GM12878 (cell line): ENCODE measurements around the gene NDUFA11. TPM values are rescaled to one million over a fixed set of nuclear protein-coding genes. Genes with fewer than 3 reads are reported as not detected.

ENCODE experiments used
- ATAC-seq: fragments of 200-7000 bp; cut with Tn5 transposase; 3 replicates; pipeline ENCODE4 v1.9.1; 2020; ENCODE audit warnings: mild to moderate bottlenecking, moderate library complexity
- BruUV-seq: library from RNA; stranded (reverse); fragments of 400-500 nt; replicated peaks from 2 replicates; lab custom pipeline; 2021; lab: Mats Ljungman, UMichigan
- CTCF ChIA-PET: fragments of 300-600 bp; sonication (Branson Sonifier 250); formaldehyde crosslinking; extraction: SDS; loops from one replicate; lab custom pipeline; 2021; ENCODE audit warnings: inconsistent platforms; lab: Yijun Ruan, JAX
- POLR2A ChIA-PET: fragments of 350-600 bp; formaldehyde crosslinking; extraction: SDS; loops from one replicate; lab custom pipeline; 2021; ENCODE audit warnings: inconsistent platforms; lab: Charles Lee
- RAD21 ChIA-PET: fragments of 300-600 bp; sonication (Branson Sonifier 250); formaldehyde crosslinking; loops from one replicate; lab custom pipeline; 2023; ENCODE audit warnings: antibody characterized with exemption; ENCODE audit not compliant: unreplicated experiment; lab: Charles Lee
- SMC1A ChIA-PET: fragments of 300-600 bp; sonication (Branson Sonifier 250); formaldehyde crosslinking; loops from one replicate; lab custom pipeline; 2023; ENCODE audit not compliant: unreplicated experiment, uncharacterized antibody; lab: Charles Lee
- DNase-seq: peaks from one replicate; pipeline ENCODE4 v3.0.0-alpha.2; 2011; ENCODE audit warnings: low read depth, low spot score
- FAIRE-seq: peaks from 3 replicates; lab custom pipeline; 2011; peaks lifted over from hg19 to GRCh38; lab: Jason Lieb, UNC
- H2AFZ ChIP-seq: 2 replicates; pipeline ENCODE4 v1.6.0; 2011; ENCODE audit warnings: low read depth, low read length, control low read depth; ENCODE audit not compliant: control insufficient read depth
- H3K27ac ChIP-seq: 2 replicates; pipeline ENCODE4 v1.5.1; 2011; ENCODE audit warnings: control low read depth; ENCODE audit not compliant: control insufficient read depth, insufficient read depth
- H3K27me3 ChIP-seq, 2 experiments: replicated peaks in 1 of 2; 2 replicates each; pipeline versions ENCODE4 v1.6.0 to v1.6.1; 2011; ENCODE audit warnings: low read length in 1 of 2; ENCODE audit not compliant: control insufficient read depth in 2 of 2, insufficient read depth in 2 of 2
- H3K36me3 ChIP-seq, 2 experiments: 2 replicates each; pipeline ENCODE4 v1.5.1; 2011; ENCODE audit warnings: low read length in 1 of 2; ENCODE audit not compliant: control insufficient read depth in 2 of 2, insufficient read depth in 2 of 2
- H3K4me1 ChIP-seq: 2 replicates; pipeline ENCODE4 v1.6.1; 2011; ENCODE audit warnings: mild to moderate bottlenecking, low read length, moderate library complexity, mixed read lengths; ENCODE audit not compliant: control insufficient read depth, insufficient read depth
- H3K4me2 ChIP-seq: 2 replicates; pipeline ENCODE4 v1.6.0; 2011; ENCODE audit warnings: control low read depth; ENCODE audit not compliant: control insufficient read depth, insufficient read depth
- H3K4me3 ChIP-seq: fragments of 200-600 bp; sonication (generic); 2 replicates; pipeline ENCODE4 v1.5.1; 2016
- H3K79me2 ChIP-seq: 2 replicates; pipeline ENCODE4 v1.6.0; 2011; ENCODE audit warnings: low read length; ENCODE audit not compliant: control insufficient read depth, insufficient read depth
- H3K9ac ChIP-seq: 2 replicates; pipeline ENCODE4 v1.8.0; 2011; ENCODE audit warnings: low read length, control low read depth, mixed read lengths; ENCODE audit not compliant: control insufficient read depth, insufficient read depth
- H3K9me3 ChIP-seq: replicated peaks from 3 replicates; pipeline ENCODE4 v1.5.1; 2011; ENCODE audit warnings: mild to moderate bottlenecking, low read length; ENCODE audit not compliant: control insufficient read depth, insufficient read depth
- H4K20me1 ChIP-seq: 2 replicates; pipeline ENCODE4 v1.6.0; 2011; ENCODE audit not compliant: control insufficient read depth, insufficient read depth
- HDGF ChIP-seq: fragments of 450-650 bp; IDR thresholded peaks from 2 replicates; pipeline ENCODE4 v1.6.1; 2016; ENCODE audit warnings: antibody characterized with exemption
- MEF2A ChIP-seq: IDR thresholded peaks from 2 replicates; pipeline ENCODE4 v1.6.1; 2011; ENCODE audit warnings: low read depth, mild to moderate bottlenecking, low read length, moderate library complexity; ENCODE audit not compliant: insufficient read depth
- POLR2AphosphoS5 ChIP-seq: IDR thresholded peaks from 2 replicates; pipeline ENCODE4 v1.6.1; 2011; ENCODE audit warnings: mild to moderate bottlenecking, low read length, inconsistent platforms
- SUZ12 ChIP-seq: fragments of 200-600 bp; sonication (generic); IDR thresholded peaks from one replicate; pipeline ENCODE4 v1.6.1; 2018; ENCODE audit warnings: antibody characterized with exemption, mild to moderate bottlenecking; ENCODE audit not compliant: unreplicated experiment
- TCF7 ChIP-seq: IDR thresholded peaks from 2 replicates; pipeline ENCODE4 v1.6.1; 2014; ENCODE audit warnings: antibody characterized with exemption, borderline replicate concordance
- WGBS: methylation state at CpG from one replicate; pipeline ENCODE4 v1.1.6; 2016; ENCODE audit warnings: low lambda C conversion rate; ENCODE audit not compliant: insufficient replicate concordance, insufficient coverage; ENCODE audit errors: missing lambda C conversion rate; 5-methylcytosine and 5-hydroxymethylcytosine counted together
- in situ Hi-C: fragments of 300-500 bp; cut with MboI; formaldehyde crosslinking; loops from 9 replicates; pipeline ENCODE4 v1.14.3; 2018; ENCODE audit warnings: mixed read lengths
- intact Hi-C: fragments of 100-400 bp; cut with micrococcal nuclease; formaldehyde crosslinking; loops from one replicate; pipeline ENCODE4 v1.14.2; 2022; ENCODE audit not compliant: unreplicated experiment
- polyA plus RNA-seq, 11 experiments: library from polyadenylated mRNA; depleted of rRNA in 4 of 11; unstranded in 6 of 11; stranded (reverse) in 5 of 11; fragments of >200 nt; fragmentation: Nextera tagmentation in 4 of 11; fragmentation: Illumina TruSeq in 1 of 11; extraction: Ambion mirVana in 4 of 11; extraction: Trizol in 1 of 11; gene quantifications; 1 replicate in 1 of 11; 2 replicates in 10 of 11; pipeline versions ENCODE4 v1.2.1 to v1.2.3, GENCODE V29; 2011 to 2016; ENCODE audit warnings: inconsistent platforms in 2 of 11, missing spikeins in 2 of 11, low read depth in 1 of 11
- total RNA-seq, 4 experiments: library from RNA; depleted of rRNA in 3 of 4; stranded (reverse); fragments of >200 nt in 3 of 4; fragmentation: Illumina TruSeq in 1 of 4; extraction: Trizol in 1 of 4; gene quantifications; 2 replicates each; pipeline versions ENCODE4 v1.2.1 to v1.2.3, GENCODE V29; 2013 to 2021
- TF ChIP-seq, protein P1 (sequence below): fragments of 450-650 bp; formaldehyde crosslinking; IDR thresholded peaks from 2 replicates; pipeline ENCODE4 v1.4.0; 2022; ENCODE audit warnings: mild to moderate bottlenecking, moderate library complexity
- TF ChIP-seq, protein P2 (sequence below): fragments of 450-650 bp; formaldehyde crosslinking; IDR thresholded peaks from 2 replicates; pipeline ENCODE4 v1.5.0; 2022; ENCODE audit warnings: mild to moderate bottlenecking, missing genetic modification characterization
- TF ChIP-seq, protein P3 (sequence below): IDR thresholded peaks from 2 replicates; pipeline ENCODE4 v1.6.1; 2012; ENCODE audit warnings: low read depth, low read length, improper control_type of control experiment
- TF ChIP-seq, protein P4 (sequence below): fragments of 450-650 bp; IDR thresholded peaks from 2 replicates; pipeline ENCODE4 v1.6.1; 2018; ENCODE audit warnings: mild to moderate bottlenecking, low read depth, moderate library complexity; ENCODE audit not compliant: partially characterized antibody

NDUFA11 gene
- total and polyA plus RNA-seq, 10 of the 15 experiments (the other 5 are each of a cell fraction or from before 2014, with no cell fraction given) = 108 to 600 (median 289) TPM

DNA sequence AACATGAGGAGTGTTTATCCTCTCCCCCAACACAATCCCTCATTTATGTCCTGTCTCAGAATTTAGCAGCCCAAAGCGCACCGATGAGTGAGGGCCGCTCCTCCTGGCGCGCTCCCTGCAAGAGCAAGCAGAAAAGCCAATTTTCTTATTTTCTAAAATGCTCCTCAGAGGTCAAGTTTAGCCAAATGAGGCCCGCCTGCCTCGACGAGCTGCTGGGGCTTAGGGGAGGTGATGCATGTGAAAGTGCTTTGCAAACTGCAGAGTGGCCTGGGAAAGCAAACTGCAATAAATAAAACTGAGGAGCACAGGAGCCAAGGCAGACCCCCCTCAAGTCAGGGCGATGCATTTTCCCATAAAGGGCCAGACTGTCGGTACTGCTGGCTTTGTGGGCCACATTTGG is 39.5 kb upstream of the NDUFA11 start (continued):
- TF ChIP-seq, protein P1, sequence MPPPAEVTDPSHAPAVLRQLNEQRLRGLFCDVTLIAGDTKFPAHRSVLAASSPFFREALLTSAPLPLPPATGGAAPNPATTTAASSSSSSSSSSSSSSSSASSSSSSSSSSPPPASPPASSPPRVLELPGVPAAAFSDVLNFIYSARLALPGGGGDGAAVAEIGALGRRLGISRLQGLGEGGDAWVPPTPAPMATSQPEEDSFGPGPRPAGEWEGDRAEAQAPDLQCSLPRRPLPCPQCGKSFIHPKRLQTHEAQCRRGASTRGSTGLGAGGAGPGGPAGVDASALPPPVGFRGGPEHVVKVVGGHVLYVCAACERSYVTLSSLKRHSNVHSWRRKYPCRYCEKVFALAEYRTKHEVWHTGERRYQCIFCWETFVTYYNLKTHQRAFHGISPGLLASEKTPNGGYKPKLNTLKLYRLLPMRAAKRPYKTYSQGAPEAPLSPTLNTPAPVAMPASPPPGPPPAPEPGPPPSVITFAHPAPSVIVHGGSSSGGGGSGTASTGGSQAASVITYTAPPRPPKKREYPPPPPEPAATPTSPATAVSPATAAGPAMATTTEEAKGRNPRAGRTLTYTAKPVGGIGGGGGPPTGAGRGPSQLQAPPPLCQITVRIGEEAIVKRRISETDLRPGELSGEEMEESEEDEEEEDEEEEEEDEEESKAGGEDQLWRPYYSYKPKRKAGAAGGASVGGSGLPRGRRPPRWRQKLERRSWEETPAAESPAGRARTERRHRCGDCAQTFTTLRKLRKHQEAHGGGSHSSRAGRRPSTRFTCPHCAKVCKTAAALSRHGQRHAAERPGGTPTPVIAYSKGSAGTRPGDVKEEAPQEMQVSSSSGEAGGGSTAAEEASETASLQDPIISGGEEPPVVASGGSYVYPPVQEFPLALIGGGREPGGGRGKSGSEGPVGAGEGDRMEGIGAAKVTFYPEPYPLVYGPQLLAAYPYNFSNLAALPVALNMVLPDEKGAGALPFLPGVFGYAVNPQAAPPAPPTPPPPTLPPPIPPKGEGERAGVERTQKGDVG (CRISPR knock-in tag) = no peak
- no peak for TF ChIP-seq HDGF

DNA sequence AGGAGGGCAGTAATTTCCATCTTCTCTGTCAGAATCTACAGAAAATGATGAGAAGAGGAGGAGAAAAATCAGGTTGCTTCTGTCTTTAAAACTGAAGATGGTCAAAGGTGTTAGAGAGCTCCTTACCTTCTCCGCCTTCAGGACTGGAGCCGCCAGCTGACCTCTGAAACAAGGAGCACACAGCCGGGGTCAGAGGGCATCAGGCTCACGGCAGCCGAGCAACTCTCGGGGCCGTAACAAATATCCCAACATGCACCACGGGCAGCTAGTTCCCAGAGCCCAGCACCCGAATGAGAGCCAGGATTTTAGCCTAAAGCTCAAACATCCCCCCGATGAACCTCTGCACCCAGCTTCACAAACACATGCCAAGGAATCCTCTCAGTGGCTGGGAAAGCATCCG is 38.1 kb upstream of the NDUFA11 start:
- no peak for DNase-seq
- no peak overlapping the region for H3K27ac ChIP-seq
- no peak for ATAC-seq
- no peaks in the 10 kb centered on the region for H3K9me3 ChIP-seq
- WGBS = 90% methylated on average over 11 of the region's 11 CpGs
- in situ Hi-C loops = no loop called here
- H2AFZ ChIP-seq = no peak overlapping the region
- no peak for FAIRE-seq
- ChIA-PET POLR2A (no interaction called here), RAD21 (no interaction called here), SMC1A (interaction anchor here (1.6 kb wide), 1 partner anchor 26 kb away, joined by 4 read pairs; no protein-coding TSS in a partner anchor), CTCF (no interaction called here)
- intact Hi-C loops = no loop called here
- H3K79me2 ChIP-seq = peaks cover 4% of the 10 kb centered on the region; the same call in 1 of the 2 replicates
- no peaks in the 10 kb centered on the region for H3K27me3 ChIP-seq
- no TSS peak for BruUV-seq
- H3K4me3 ChIP-seq = no peak overlapping the region
- H3K36me3 ChIP-seq = peaks cover 8 to 28% of the 10 kb centered on the region in 2 experiments; a peak in 3 of 4 replicates
- no peaks in the 10 kb centered on the region for H3K4me1 ChIP-seq
- H3K9ac ChIP-seq = no peak overlapping the region
- TF ChIP-seq, protein P2, sequence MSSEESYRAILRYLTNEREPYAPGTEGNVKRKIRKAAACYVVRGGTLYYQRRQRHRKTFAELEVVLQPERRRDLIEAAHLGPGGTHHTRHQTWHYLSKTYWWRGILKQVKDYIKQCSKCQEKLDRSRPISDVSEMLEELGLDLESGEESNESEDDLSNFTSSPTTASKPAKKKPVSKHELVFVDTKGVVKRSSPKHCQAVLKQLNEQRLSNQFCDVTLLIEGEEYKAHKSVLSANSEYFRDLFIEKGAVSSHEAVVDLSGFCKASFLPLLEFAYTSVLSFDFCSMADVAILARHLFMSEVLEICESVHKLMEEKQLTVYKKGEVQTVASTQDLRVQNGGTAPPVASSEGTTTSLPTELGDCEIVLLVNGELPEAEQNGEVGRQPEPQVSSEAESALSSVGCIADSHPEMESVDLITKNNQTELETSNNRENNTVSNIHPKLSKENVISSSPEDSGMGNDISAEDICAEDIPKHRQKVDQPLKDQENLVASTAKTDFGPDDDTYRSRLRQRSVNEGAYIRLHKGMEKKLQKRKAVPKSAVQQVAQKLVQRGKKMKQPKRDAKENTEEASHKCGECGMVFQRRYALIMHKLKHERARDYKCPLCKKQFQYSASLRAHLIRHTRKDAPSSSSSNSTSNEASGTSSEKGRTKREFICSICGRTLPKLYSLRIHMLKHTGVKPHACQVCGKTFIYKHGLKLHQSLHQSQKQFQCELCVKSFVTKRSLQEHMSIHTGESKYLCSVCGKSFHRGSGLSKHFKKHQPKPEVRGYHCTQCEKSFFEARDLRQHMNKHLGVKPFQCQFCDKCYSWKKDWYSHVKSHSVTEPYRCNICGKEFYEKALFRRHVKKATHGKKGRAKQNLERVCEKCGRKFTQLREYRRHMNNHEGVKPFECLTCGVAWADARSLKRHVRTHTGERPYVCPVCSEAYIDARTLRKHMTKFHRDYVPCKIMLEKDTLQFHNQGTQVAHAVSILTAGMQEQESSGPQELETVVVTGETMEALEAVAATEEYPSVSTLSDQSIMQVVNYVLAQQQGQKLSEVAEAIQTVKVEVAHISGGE (CRISPR knock-in tag) = no peak
- TF ChIP-seq TCF7 (no peak), SUZ12 (no peak), POLR2AphosphoS5 (no peak), MEF2A (no peak)
- TF ChIP-seq, protein P3, sequence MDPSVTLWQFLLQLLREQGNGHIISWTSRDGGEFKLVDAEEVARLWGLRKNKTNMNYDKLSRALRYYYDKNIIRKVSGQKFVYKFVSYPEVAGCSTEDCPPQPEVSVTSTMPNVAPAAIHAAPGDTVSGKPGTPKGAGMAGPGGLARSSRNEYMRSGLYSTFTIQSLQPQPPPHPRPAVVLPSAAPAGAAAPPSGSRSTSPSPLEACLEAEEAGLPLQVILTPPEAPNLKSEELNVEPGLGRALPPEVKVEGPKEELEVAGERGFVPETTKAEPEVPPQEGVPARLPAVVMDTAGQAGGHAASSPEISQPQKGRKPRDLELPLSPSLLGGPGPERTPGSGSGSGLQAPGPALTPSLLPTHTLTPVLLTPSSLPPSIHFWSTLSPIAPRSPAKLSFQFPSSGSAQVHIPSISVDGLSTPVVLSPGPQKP = no peak
- TF ChIP-seq, protein P4, sequence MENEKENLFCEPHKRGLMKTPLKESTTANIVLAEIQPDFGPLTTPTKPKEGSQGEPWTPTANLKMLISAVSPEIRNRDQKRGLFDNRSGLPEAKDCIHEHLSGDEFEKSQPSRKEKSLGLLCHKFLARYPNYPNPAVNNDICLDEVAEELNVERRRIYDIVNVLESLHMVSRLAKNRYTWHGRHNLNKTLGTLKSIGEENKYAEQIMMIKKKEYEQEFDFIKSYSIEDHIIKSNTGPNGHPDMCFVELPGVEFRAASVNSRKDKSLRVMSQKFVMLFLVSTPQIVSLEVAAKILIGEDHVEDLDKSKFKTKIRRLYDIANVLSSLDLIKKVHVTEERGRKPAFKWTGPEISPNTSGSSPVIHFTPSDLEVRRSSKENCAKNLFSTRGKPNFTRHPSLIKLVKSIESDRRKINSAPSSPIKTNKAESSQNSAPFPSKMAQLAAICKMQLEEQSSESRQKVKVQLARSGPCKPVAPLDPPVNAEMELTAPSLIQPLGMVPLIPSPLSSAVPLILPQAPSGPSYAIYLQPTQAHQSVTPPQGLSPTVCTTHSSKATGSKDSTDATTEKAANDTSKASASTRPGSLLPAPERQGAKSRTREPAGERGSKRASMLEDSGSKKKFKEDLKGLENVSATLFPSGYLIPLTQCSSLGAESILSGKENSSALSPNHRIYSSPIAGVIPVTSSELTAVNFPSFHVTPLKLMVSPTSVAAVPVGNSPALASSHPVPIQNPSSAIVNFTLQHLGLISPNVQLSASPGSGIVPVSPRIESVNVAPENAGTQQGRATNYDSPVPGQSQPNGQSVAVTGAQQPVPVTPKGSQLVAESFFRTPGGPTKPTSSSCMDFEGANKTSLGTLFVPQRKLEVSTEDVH = no peak
- TF ChIP-seq, all 136 proteins: peak for 0
- Histone ChIP-seq H3K4me2 (no peak overlapping the region), H4K20me1 (no peaks in the 10 kb centered on the region)
